Body of pancreas (tissue), 4 donors: ENCODE measurements around the gene OR1M1.

Experiments used
- POLR2A ChIP-seq, 3 donors: fragments of 450-650 bp; IDR thresholded peaks; one replicate each; pipeline ENCODE4 v1.6.1; 2016; ENCODE audit warnings: antibody characterized with exemption in 3 of 3, mild to moderate bottlenecking in 2 of 3
- TF ChIP-seq, protein P1 (sequence below), 7 experiments: fragments of 450-650 bp in 4 of 7; fragments of 200-600 bp in 3 of 7; sonication (generic) in 3 of 7; IDR thresholded peaks; one replicate each; pipeline ENCODE4 v1.5.1; 2016 to 2019; ENCODE audit warnings: antibody characterized with exemption in 7 of 7

DNA sequence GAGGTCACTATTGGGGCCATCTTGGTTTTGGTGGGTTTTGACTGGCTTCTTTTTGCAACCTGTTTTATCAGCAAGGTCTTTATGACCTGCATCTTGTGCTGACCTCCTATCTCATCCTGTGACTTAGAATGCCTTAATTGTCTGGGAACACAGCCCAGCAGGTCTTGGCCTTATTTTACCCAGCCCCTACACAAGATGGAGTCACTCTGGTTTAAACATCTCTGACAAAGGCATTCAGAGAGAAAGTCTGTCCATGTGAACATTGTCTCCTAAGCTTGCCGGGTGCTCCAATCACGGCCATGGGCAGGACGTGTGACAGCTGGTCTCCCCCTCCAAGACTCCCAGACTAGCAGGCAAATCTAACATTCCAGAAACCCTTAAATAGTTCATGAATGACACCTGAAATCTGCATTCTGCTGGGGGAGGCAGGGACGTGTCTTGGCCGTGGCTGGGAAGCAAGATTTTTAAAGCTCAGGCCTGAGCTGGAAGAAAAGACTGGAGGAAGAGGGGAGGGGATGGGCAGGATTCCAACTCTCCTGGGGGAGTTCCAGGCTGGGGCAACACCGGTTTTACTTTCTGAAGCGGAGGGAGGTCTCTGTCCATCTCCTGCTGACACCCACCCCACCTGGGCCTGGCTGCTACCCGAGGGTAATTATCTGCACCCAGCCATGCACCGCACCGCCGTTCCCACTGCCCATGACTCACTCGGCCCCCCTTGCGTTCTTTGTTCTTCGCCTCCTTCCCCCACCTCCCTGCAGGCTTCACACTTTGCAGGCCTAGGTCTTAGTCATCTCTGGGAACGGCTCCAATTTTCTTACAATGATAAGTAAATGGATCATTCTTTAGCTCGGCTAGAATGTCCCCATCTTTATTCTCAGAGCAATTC, 11.6 kb upstream of the OR1M1 start:
- TF ChIP-seq, protein P1, sequence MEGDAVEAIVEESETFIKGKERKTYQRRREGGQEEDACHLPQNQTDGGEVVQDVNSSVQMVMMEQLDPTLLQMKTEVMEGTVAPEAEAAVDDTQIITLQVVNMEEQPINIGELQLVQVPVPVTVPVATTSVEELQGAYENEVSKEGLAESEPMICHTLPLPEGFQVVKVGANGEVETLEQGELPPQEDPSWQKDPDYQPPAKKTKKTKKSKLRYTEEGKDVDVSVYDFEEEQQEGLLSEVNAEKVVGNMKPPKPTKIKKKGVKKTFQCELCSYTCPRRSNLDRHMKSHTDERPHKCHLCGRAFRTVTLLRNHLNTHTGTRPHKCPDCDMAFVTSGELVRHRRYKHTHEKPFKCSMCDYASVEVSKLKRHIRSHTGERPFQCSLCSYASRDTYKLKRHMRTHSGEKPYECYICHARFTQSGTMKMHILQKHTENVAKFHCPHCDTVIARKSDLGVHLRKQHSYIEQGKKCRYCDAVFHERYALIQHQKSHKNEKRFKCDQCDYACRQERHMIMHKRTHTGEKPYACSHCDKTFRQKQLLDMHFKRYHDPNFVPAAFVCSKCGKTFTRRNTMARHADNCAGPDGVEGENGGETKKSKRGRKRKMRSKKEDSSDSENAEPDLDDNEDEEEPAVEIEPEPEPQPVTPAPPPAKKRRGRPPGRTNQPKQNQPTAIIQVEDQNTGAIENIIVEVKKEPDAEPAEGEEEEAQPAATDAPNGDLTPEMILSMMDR (IDR thresholded peaks at IDR 0.05), result no peak
- no peak for TF ChIP-seq POLR2A (IDR thresholded peaks at IDR 0.05)
